Liver (tissue), 9 donors: ENCODE measurements around the gene ZIM2. TPM values are rescaled to one million over a fixed set of nuclear protein-coding genes. Genes with fewer than 3 reads are reported as not detected.

Experiments
- DNase-seq: peaks from one replicate; pipeline ENCODE4 v3.0.0-alpha.2; 2017; ENCODE audit warnings: low spot score
- H3K27ac ChIP-seq, 2 donors: one replicate each; pipeline ENCODE4 v1.7.0; 2013; ENCODE audit warnings: inconsistent platforms in 2 of 2, low read length in 2 of 2, control low read depth in 1 of 2, low read depth in 1 of 2, mild to moderate bottlenecking in 1 of 2
- H3K27me3 ChIP-seq, 4 donors: one replicate each; pipeline versions ENCODE4 v1.6.1 to v1.7.0; 2013; ENCODE audit warnings: low read length in 3 of 4, inconsistent platforms in 1 of 4, mild to moderate bottlenecking in 1 of 4, moderate library complexity in 1 of 4; ENCODE audit not compliant: control insufficient read depth in 4 of 4, insufficient read depth in 4 of 4
- H3K36me3 ChIP-seq, 4 donors: one replicate each; pipeline versions ENCODE4 v1.6.1 to v1.7.0; 2013; ENCODE audit warnings: low read length in 3 of 4, mild to moderate bottlenecking in 3 of 4, low read depth in 1 of 4, moderate library complexity in 1 of 4; ENCODE audit not compliant: control insufficient read depth in 4 of 4, insufficient read depth in 3 of 4
- H3K4me1 ChIP-seq, 4 donors: one replicate each; pipeline versions ENCODE4 v1.6.1 to v1.7.0; 2013; ENCODE audit warnings: low read length in 3 of 4, mild to moderate bottlenecking in 3 of 4, moderate library complexity in 1 of 4; ENCODE audit not compliant: control insufficient read depth in 4 of 4, insufficient read depth in 4 of 4
- H3K4me3 ChIP-seq, 3 donors: one replicate each; pipeline versions ENCODE4 v1.6.1 to v1.7.0; 2013; ENCODE audit warnings: low read length in 3 of 3, control low read depth in 1 of 3, low read depth in 1 of 3, mild to moderate bottlenecking in 1 of 3
- H3K9ac ChIP-seq, 2 donors: one replicate each; pipeline ENCODE4 v1.7.0; 2013; ENCODE audit warnings: low read length in 2 of 2, mild to moderate bottlenecking in 2 of 2, moderate library complexity in 2 of 2, control low read depth in 1 of 2, low read depth in 1 of 2
- H3K9me3 ChIP-seq, 4 donors: one replicate each; pipeline versions ENCODE4 v1.6.1 to v1.7.0; 2013; ENCODE audit warnings: low read length in 3 of 4; ENCODE audit not compliant: control insufficient read depth in 4 of 4
- EGR1 ChIP-seq, 2 donors: IDR thresholded peaks; 2 replicates each; pipeline ENCODE4 v1.6.1; 2016 to 2018; ENCODE audit warnings: antibody characterized with exemption in 2 of 2, low read depth in 2 of 2
- FOXA1 ChIP-seq: IDR thresholded peaks from 2 replicates; pipeline ENCODE4 v1.6.1; 2016; ENCODE audit warnings: antibody characterized with exemption
- FOXA2 ChIP-seq: IDR thresholded peaks from 2 replicates; pipeline ENCODE4 v1.6.1; 2016; ENCODE audit warnings: antibody characterized with exemption
- GABPA ChIP-seq, 2 donors: IDR thresholded peaks in 1 of 2; conservative IDR thresholded peaks in 1 of 2; 2 replicates each; pipeline ENCODE4 v1.6.1; 2016; ENCODE audit warnings: antibody characterized with exemption in 2 of 2, mild to moderate bottlenecking in 1 of 2, moderate library complexity in 1 of 2
- HNF4A ChIP-seq, 2 donors: conservative IDR thresholded peaks; 2 replicates each; pipeline ENCODE4 v1.6.1; 2016; ENCODE audit warnings: antibody characterized with exemption in 2 of 2, mild to moderate bottlenecking in 2 of 2
- JUND ChIP-seq, 2 donors: IDR thresholded peaks; 2 replicates each; pipeline ENCODE4 v1.6.1; 2016; ENCODE audit warnings: antibody characterized with exemption in 2 of 2
- NR2F2 ChIP-seq: IDR thresholded peaks from 2 replicates; pipeline ENCODE4 v1.6.1; 2016; ENCODE audit warnings: antibody characterized with exemption
- RAD21 ChIP-seq, 2 donors: IDR thresholded peaks; 2 replicates each; pipeline ENCODE4 v1.6.1; 2016; ENCODE audit warnings: antibody characterized with exemption in 2 of 2, mild to moderate bottlenecking in 2 of 2
- RXRA ChIP-seq, 2 donors: IDR thresholded peaks; 2 replicates each; pipeline ENCODE4 v1.6.1; 2017 to 2018; ENCODE audit warnings: antibody characterized with exemption in 2 of 2, mild to moderate bottlenecking in 1 of 2
- SP1 ChIP-seq: IDR thresholded peaks from 2 replicates; pipeline ENCODE4 v1.6.1; 2018; ENCODE audit warnings: antibody characterized with exemption, mild to moderate bottlenecking
- TAF1 ChIP-seq: conservative IDR thresholded peaks from 2 replicates; pipeline ENCODE4 v1.6.1; 2016; ENCODE audit warnings: antibody characterized with exemption, mild to moderate bottlenecking
- YY1 ChIP-seq: IDR thresholded peaks from 2 replicates; pipeline ENCODE4 v1.6.1; 2016; ENCODE audit warnings: antibody characterized with exemption, mild to moderate bottlenecking
- WGBS: extraction: QIAGEN DNeasy Blood & Tissue Kit; methylation state at CpG from one replicate; pipeline ENCODE4 v1.1.7; 2013; 5-methylcytosine and 5-hydroxymethylcytosine counted together
- polyA plus RNA-seq, 2 donors: library from polyadenylated mRNA; stranded (reverse) in 1 of 2; unstranded in 1 of 2; fragments of 200-250 nt in 1 of 2; fragments of >200 nt in 1 of 2; fragmentation: Nextera tagmentation in 1 of 2; extraction: Ambion mirVana in 1 of 2; gene quantifications; one replicate each; pipeline versions ENCODE4 v1.2.1 to v1.2.3, GENCODE V29; 2013 to 2015
- total RNA-seq, 2 donors: library from RNA; depleted of rRNA; stranded (reverse); fragments of >200 nt; gene quantifications; one replicate each; pipeline ENCODE4 v1.2.3, GENCODE V29; 2014
- TF ChIP-seq, protein P1 (sequence below): IDR thresholded peaks from 2 replicates; pipeline ENCODE4 v1.6.1; 2016; ENCODE audit warnings: antibody characterized with exemption, mild to moderate bottlenecking
- TF ChIP-seq, protein P2 (sequence below): IDR thresholded peaks from 2 replicates; pipeline ENCODE4 v1.6.1; 2016; ENCODE audit warnings: antibody characterized with exemption
- TF ChIP-seq, protein P3 (sequence below): fragments of 150-350 bp; IDR thresholded peaks from 2 replicates; pipeline ENCODE4 v1.5.1; 2017; ENCODE audit warnings: improper control_type of control experiment, low read depth, low read length; ENCODE audit not compliant: missing input control
- TF ChIP-seq, protein P4 (sequence below): IDR thresholded peaks from 2 replicates; pipeline ENCODE4 v1.6.1; 2016; ENCODE audit warnings: antibody characterized with exemption
- donor health status: healthy.
- donor health status: healthy.
- donor health status: healthy.
- donor health status: healthy.
- donor health status: healthy.

ZIM2 gene
- total and polyA plus RNA-seq, 4 donors = 0.03 to 3.2 (median 0.33) TPM; not detected in 1

DNA sequence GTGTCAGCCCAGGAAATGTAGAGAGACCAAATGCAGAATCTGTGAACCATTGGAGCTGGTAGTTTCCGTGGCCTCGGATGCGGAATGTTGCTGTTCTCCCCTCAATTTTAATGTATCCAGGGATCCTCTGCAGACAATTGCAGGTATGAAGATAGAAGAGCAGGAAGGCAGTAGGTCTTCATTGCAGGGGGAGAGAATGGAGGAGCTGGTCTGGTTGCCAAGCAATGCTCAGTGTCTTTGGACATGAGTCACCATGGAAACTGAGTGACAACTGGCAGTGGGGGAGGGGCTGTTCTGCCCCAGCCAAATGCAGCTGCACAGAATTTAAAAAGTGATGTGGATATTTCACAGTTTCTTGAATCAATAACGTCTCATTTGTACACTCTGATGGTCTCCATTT lies 112.8 kb downstream of the ZIM2 start:
- 76% methylated on average over 4 of the region's 4 CpGs for WGBS
- Histone ChIP-seq H3K36me3 (no peaks in the 10 kb centered on the region), H3K9ac (no peak overlapping the region), H3K4me3 (no peak overlapping the region), H3K27ac (no peak overlapping the region), H3K27me3 (no peaks in the 10 kb centered on the region), H3K9me3 (peaks cover 0 to 9% (median 2%) of the 10 kb centered on the region in 4 donors), H3K4me1 (no peaks in the 10 kb centered on the region)
- no peak for TF ChIP-seq YY1
- no peak for TF ChIP-seq EGR1 (IDR thresholded peaks at IDR 0.05; ENCODE audit: low read depth in 2 of 2)
- no peak for TF ChIP-seq HNF4A (conservative IDR thresholded peaks at IDR 0.05)
- no peak for TF ChIP-seq GABPA (IDR thresholded peaks at IDR 0.05 in 1 of 2, conservative IDR thresholded peaks at IDR 0.05 in 1 of 2)
- no peak for TF ChIP-seq FOXA1
- TF ChIP-seq, protein P1, sequence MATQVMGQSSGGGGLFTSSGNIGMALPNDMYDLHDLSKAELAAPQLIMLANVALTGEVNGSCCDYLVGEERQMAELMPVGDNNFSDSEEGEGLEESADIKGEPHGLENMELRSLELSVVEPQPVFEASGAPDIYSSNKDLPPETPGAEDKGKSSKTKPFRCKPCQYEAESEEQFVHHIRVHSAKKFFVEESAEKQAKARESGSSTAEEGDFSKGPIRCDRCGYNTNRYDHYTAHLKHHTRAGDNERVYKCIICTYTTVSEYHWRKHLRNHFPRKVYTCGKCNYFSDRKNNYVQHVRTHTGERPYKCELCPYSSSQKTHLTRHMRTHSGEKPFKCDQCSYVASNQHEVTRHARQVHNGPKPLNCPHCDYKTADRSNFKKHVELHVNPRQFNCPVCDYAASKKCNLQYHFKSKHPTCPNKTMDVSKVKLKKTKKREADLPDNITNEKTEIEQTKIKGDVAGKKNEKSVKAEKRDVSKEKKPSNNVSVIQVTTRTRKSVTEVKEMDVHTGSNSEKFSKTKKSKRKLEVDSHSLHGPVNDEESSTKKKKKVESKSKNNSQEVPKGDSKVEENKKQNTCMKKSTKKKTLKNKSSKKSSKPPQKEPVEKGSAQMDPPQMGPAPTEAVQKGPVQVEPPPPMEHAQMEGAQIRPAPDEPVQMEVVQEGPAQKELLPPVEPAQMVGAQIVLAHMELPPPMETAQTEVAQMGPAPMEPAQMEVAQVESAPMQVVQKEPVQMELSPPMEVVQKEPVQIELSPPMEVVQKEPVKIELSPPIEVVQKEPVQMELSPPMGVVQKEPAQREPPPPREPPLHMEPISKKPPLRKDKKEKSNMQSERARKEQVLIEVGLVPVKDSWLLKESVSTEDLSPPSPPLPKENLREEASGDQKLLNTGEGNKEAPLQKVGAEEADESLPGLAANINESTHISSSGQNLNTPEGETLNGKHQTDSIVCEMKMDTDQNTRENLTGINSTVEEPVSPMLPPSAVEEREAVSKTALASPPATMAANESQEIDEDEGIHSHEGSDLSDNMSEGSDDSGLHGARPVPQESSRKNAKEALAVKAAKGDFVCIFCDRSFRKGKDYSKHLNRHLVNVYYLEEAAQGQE = no peak
- no peak for TF ChIP-seq RXRA (IDR thresholded peaks at IDR 0.05)
- no peak for TF ChIP-seq NR2F2
- TF ChIP-seq TAF1 = no peak
- TF ChIP-seq, protein P2, sequence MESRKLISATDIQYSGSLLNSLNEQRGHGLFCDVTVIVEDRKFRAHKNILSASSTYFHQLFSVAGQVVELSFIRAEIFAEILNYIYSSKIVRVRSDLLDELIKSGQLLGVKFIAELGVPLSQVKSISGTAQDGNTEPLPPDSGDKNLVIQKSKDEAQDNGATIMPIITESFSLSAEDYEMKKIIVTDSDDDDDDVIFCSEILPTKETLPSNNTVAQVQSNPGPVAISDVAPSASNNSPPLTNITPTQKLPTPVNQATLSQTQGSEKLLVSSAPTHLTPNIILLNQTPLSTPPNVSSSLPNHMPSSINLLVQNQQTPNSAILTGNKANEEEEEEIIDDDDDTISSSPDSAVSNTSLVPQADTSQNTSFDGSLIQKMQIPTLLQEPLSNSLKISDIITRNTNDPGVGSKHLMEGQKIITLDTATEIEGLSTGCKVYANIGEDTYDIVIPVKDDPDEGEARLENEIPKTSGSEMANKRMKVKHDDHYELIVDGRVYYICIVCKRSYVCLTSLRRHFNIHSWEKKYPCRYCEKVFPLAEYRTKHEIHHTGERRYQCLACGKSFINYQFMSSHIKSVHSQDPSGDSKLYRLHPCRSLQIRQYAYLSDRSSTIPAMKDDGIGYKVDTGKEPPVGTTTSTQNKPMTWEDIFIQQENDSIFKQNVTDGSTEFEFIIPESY = no peak
- TF ChIP-seq SP1 = no peak
- TF ChIP-seq FOXA2 = no peak
- TF ChIP-seq JUND (IDR thresholded peaks at IDR 0.05) = no peak
- TF ChIP-seq, protein P3, sequence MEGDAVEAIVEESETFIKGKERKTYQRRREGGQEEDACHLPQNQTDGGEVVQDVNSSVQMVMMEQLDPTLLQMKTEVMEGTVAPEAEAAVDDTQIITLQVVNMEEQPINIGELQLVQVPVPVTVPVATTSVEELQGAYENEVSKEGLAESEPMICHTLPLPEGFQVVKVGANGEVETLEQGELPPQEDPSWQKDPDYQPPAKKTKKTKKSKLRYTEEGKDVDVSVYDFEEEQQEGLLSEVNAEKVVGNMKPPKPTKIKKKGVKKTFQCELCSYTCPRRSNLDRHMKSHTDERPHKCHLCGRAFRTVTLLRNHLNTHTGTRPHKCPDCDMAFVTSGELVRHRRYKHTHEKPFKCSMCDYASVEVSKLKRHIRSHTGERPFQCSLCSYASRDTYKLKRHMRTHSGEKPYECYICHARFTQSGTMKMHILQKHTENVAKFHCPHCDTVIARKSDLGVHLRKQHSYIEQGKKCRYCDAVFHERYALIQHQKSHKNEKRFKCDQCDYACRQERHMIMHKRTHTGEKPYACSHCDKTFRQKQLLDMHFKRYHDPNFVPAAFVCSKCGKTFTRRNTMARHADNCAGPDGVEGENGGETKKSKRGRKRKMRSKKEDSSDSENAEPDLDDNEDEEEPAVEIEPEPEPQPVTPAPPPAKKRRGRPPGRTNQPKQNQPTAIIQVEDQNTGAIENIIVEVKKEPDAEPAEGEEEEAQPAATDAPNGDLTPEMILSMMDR = no peak
- TF ChIP-seq, protein P4, sequence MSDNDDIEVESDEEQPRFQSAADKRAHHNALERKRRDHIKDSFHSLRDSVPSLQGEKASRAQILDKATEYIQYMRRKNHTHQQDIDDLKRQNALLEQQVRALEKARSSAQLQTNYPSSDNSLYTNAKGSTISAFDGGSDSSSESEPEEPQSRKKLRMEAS = no peak
- no peak for DNase-seq

DNA sequence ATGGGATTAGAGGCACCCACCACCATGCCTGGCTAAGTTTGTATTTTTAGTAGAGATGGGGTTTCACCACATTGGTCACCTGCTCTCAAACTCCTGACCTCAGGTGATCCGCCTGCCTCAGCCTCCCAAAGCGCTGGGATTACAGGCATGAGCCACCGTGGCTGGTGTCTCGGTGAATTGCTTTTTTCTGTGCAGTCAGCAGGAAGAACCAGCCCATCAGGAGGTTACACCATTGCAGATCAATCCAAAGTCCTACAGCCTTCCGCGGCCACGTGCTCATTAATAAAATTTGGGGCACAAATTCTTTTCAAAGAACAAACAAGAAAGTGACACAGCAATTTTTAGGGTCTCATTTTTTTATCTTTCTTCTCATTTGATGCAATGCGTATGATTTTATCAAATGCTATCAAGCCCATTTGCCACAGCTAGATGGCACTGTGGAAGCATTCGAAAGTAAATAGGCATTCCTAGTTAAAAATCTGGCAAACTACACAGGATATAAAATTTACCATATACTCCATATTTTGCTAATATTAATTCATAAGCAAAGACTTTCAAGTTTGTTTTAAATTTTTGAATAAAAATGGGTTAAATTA lies 114.6 kb downstream of the ZIM2 start:
- WGBS = 20% methylated on average over 9 of the region's 9 CpGs
- Histone ChIP-seq H3K9ac (no peak overlapping the region), H3K36me3 (no peaks in the 10 kb centered on the region), H3K9me3 (peaks cover 0 to 17% (median 2%) of the 10 kb centered on the region in 4 donors), H3K27me3 (no peaks in the 10 kb centered on the region), H3K27ac (no peak overlapping the region), H3K4me3 (no peak overlapping the region), H3K4me1 (no peaks in the 10 kb centered on the region)
- DNase-seq = no peak
- peak; percentile 61 to 70 for TF ChIP-seq RAD21 (IDR thresholded peaks at IDR 0.05)
- TF ChIP-seq, protein P3 = peak; percentile 41
- TF ChIP-seq SP1 = no peak
- TF ChIP-seq, protein P1 = no peak
